HCT116 (cell line): ENCODE results near the gene C14orf39. TPM values are rescaled to one million over a fixed set of nuclear protein-coding genes. Genes with fewer than 3 reads are reported as not detected.

Source experiments
- ATAC-seq: fragments of 200-7000 bp; cut with Tn5 transposase; 2 replicates; pipeline ENCODE4 v1.9.1; 2020; ENCODE audit warnings: mild to moderate bottlenecking, moderate library complexity
- BruUV-seq: library from RNA; stranded (reverse); fragments of 400-500 nt; replicated peaks from 2 replicates; lab custom pipeline; 2021; lab: Mats Ljungman, UMichigan
- CTCF ChIA-PET: fragments of 300-600 bp; sonication (Branson Sonifier 250); formaldehyde crosslinking; loops from one replicate; lab custom pipeline; 2021; ENCODE audit warnings: antibody characterized with exemption; lab: Charles Lee
- POLR2A ChIA-PET: fragments of 300-600, 350-600 bp; sonication (Branson Sonifier 250); formaldehyde crosslinking; loops from one replicate; lab custom pipeline; 2021; ENCODE audit warnings: antibody characterized with exemption; lab: Charles Lee
- RAD21 ChIA-PET, 2 experiments: fragments of 300-600 bp; sonication (Branson Sonifier 250); formaldehyde crosslinking; loops; one replicate each; lab custom pipeline; 2023; ENCODE audit warnings: low total read pairs in 2 of 2; ENCODE audit not compliant: uncharacterized antibody in 2 of 2, unreplicated experiment in 2 of 2, low non-redundant PET in 1 of 2; lab: Charles Lee
- DNase-seq: peaks from one replicate; pipeline ENCODE4 v3.0.0-alpha.2; 2010; ENCODE audit warnings: low read depth, low spot score
- H2AFZ ChIP-seq: fragments of 200-600 bp; shearing (Covaris generic), sonication (generic); 2 replicates; pipeline ENCODE4 v1.6.1; 2017; ENCODE audit warnings: low read depth, mixed run types, mixed read lengths, antibody characterized with exemption, low read length; ENCODE audit not compliant: poor library complexity, severe bottlenecking
- H3K27ac ChIP-seq: 2 replicates; pipeline ENCODE4 v1.5.1; 2012; ENCODE audit warnings: low read depth, low read length
- H3K27me3 ChIP-seq: fragments of 200-600 bp; sonication (generic); 2 replicates; pipeline ENCODE4 v1.6.1; 2016; ENCODE audit warnings: mixed run types, low read length, mixed read lengths; ENCODE audit not compliant: insufficient read depth
- H3K36me3 ChIP-seq, 2 experiments: fragments of 200-500 bp in 1 of 2; fragments of 200-600 bp in 1 of 2; sonication (Bioruptor generic) in 1 of 2; sonication (generic) in 1 of 2; 2 replicates each; pipeline versions ENCODE4 v1.5.1 to v1.6.1; 2014 to 2016; ENCODE audit warnings: low read length in 2 of 2, inconsistent platforms in 1 of 2, mixed read lengths in 1 of 2, mixed run types in 1 of 2; ENCODE audit not compliant: insufficient read depth in 2 of 2, control insufficient read depth in 1 of 2
- H3K4me1 ChIP-seq, 2 experiments: fragments of 200-600 bp in 1 of 2; sonication (generic) in 1 of 2; 2 replicates each; pipeline versions ENCODE4 v1.5.1 to v1.6.1; 2012 to 2017; ENCODE audit warnings: low read length in 2 of 2, inconsistent platforms in 1 of 2, mild to moderate bottlenecking in 1 of 2, mixed read lengths in 1 of 2, mixed run types in 1 of 2, moderate library complexity in 1 of 2; ENCODE audit not compliant: insufficient read depth in 2 of 2, control insufficient read depth in 1 of 2
- H3K4me2 ChIP-seq: fragments of 200-600 bp; sonication (generic); 2 replicates; pipeline ENCODE4 v1.6.1; 2017; ENCODE audit warnings: mixed run types, low read length, mixed read lengths
- H3K4me3 ChIP-seq, 2 experiments: fragments of 200-600 bp in 1 of 2; sonication (generic) in 1 of 2; replicated peaks in 1 of 2; 2 replicates each; pipeline ENCODE4 v1.5.1; 2011 to 2016; ENCODE audit warnings: low read length in 2 of 2, control low read depth in 1 of 2, low read depth in 1 of 2, mild to moderate bottlenecking in 1 of 2, mixed read lengths in 1 of 2, mixed run types in 1 of 2
- H3K79me2 ChIP-seq: fragments of 200-600 bp; sonication (generic); 2 replicates; pipeline ENCODE4 v1.6.1; 2017; ENCODE audit warnings: mild to moderate bottlenecking, mixed run types, low read length, moderate library complexity, mixed read lengths; ENCODE audit not compliant: insufficient read depth
- H3K9ac ChIP-seq: fragments of 200-600 bp; sonication (generic); 2 replicates; pipeline ENCODE4 v1.6.1; 2016; ENCODE audit warnings: low read length, mixed read lengths
- H3K9me2 ChIP-seq: fragments of 200-600 bp; sonication (generic), shearing (Covaris generic); 2 replicates; pipeline ENCODE4 v1.6.1; 2017; ENCODE audit warnings: mixed run types, mild to moderate bottlenecking, moderate library complexity; ENCODE audit not compliant: insufficient read depth
- H3K9me3 ChIP-seq, 2 experiments: fragments of 200-500 bp in 1 of 2; fragments of 200-600 bp in 1 of 2; sonication (Bioruptor generic) in 1 of 2; sonication (generic) in 1 of 2; 2 replicates each; pipeline ENCODE4 v1.6.1; 2014 to 2017; ENCODE audit warnings: low read length in 2 of 2, mixed read lengths in 2 of 2, inconsistent platforms in 1 of 2, low read depth in 1 of 2, mild to moderate bottlenecking in 1 of 2, mixed run types in 1 of 2, moderate library complexity in 1 of 2; ENCODE audit not compliant: control insufficient read depth in 1 of 2, insufficient read depth in 1 of 2
- H4K20me1 ChIP-seq: fragments of 200-600 bp; sonication (generic), shearing (Covaris generic); 2 replicates; pipeline ENCODE4 v1.6.1; 2017; ENCODE audit warnings: mixed run types, mild to moderate bottlenecking, moderate library complexity; ENCODE audit not compliant: insufficient read depth
- ATF3 ChIP-seq: IDR thresholded peaks from 2 replicates; pipeline ENCODE4 v1.6.1; 2012
- CEBPB ChIP-seq: IDR thresholded peaks from 2 replicates; pipeline ENCODE4 v1.6.1; 2012; ENCODE audit warnings: low read depth
- CTCF ChIP-seq, 3 experiments: fragments of 200-600 bp in 1 of 3; sonication (generic) in 1 of 3; IDR thresholded peaks in 2 of 3; conservative IDR thresholded peaks in 1 of 3; 2 replicates each; pipeline ENCODE4 v1.5.1; 2012 to 2017; ENCODE audit warnings: low read depth in 2 of 3, low read length in 2 of 3, antibody characterized with exemption in 1 of 3, borderline replicate concordance in 1 of 3, control low read depth in 1 of 3, mild to moderate bottlenecking in 1 of 3, mixed read lengths in 1 of 3, mixed run types in 1 of 3, moderate library complexity in 1 of 3; ENCODE audit not compliant: insufficient read depth in 1 of 3
- EZH2 ChIP-seq: fragments of 200-600 bp; sonication (generic); IDR thresholded peaks from 2 replicates; pipeline ENCODE4 v1.6.1; 2017; ENCODE audit warnings: antibody characterized with exemption, mixed run types
- FOSL1 ChIP-seq: IDR thresholded peaks from 2 replicates; pipeline ENCODE4 v1.6.1; 2012; ENCODE audit warnings: low read depth
- MAX ChIP-seq: IDR thresholded peaks from 2 replicates; pipeline ENCODE4 v1.6.1; 2012
- POLR2AphosphoS5 ChIP-seq: IDR thresholded peaks from 2 replicates; pipeline ENCODE4 v1.6.1; 2011; ENCODE audit warnings: mild to moderate bottlenecking, low read depth, low read length, moderate library complexity
- REST ChIP-seq: IDR thresholded peaks from 2 replicates; pipeline ENCODE4 v1.6.1; 2012; ENCODE audit warnings: low read depth
- SRF ChIP-seq: IDR thresholded peaks from 2 replicates; pipeline ENCODE4 v1.6.1; 2012; ENCODE audit warnings: low read depth
- TCF7L2 ChIP-seq: IDR thresholded peaks from 2 replicates; pipeline ENCODE4 v1.7.0; 2011; ENCODE audit warnings: borderline replicate concordance, inconsistent platforms; ENCODE audit not compliant: insufficient read depth, insufficient read length; ENCODE audit errors: extremely low read depth
- ZBTB33 ChIP-seq: IDR thresholded peaks from 2 replicates; pipeline ENCODE4 v1.6.1; 2011; ENCODE audit warnings: mild to moderate bottlenecking, low read length, moderate library complexity; ENCODE audit not compliant: insufficient replicate concordance; ENCODE audit errors: extremely low read depth
- ZNF274 ChIP-seq: fragments of 200-500 bp; sonication (Bioruptor generic); IDR thresholded peaks from 2 replicates; pipeline ENCODE4 v1.6.1; 2014; ENCODE audit warnings: mild to moderate bottlenecking, low read depth, low read length, inconsistent platforms
- intact Hi-C: fragments of 100-400 bp; cut with micrococcal nuclease; formaldehyde crosslinking; loops from 2 replicates; pipeline ENCODE4 v1.10.0; 2022
- total RNA-seq: library from RNA; stranded (reverse); gene quantifications from one replicate; pipeline ENCODE4 v1.2.1, GENCODE V29; 2021; ENCODE audit not compliant: unreplicated experiment

The C14orf39 gene
- total RNA-seq, 1 experiment from 2014 or later, result not detected

- intact Hi-C loops, result no loop called here
- ChIA-PET RAD21 (no interaction called here), POLR2A (no interaction called here), CTCF (no interaction called here)
- Histone ChIP-seq H3K36me3 (no peaks in the 10 kb centered on the region; a peak in 1 of 4 replicates), H3K9me3 (no peaks in the 10 kb centered on the region), H3K27me3 (no peaks in the 10 kb centered on the region), H3K4me3 (no peak overlapping the region), H3K4me2 (no peak overlapping the region), H2AFZ (no peak overlapping the region), H3K4me1 (no peaks in the 10 kb centered on the region), H3K9me2 (no peaks in the 10 kb centered on the region), H3K27ac (no peak overlapping the region), H3K79me2 (no peaks in the 10 kb centered on the region), H4K20me1 (no peaks in the 10 kb centered on the region), H3K9ac (no peak overlapping the region)
- TF ChIP-seq EZH2, result no peak
- no peak for TF ChIP-seq TCF7L2
- TF ChIP-seq MAX, result no peak
- no peak for TF ChIP-seq ZBTB33
- no peak for TF ChIP-seq FOSL1
- no peak for TF ChIP-seq ZNF274
- TF ChIP-seq CTCF (IDR thresholded peaks at IDR 0.05 in 2 of 3, conservative IDR thresholded peaks at IDR 0.05 in 1 of 3; ENCODE audit: borderline replicate concordance in 1 of 3, insufficient read depth in 1 of 3, low read depth in 2 of 3, low read length in 2 of 3), result no peak
- TF ChIP-seq CEBPB, result no peak
- no peak for TF ChIP-seq SRF
- TF ChIP-seq REST, result no peak
- no peak for TF ChIP-seq ATF3
- no peak for TF ChIP-seq POLR2AphosphoS5
- ATAC-seq, result no peak
- BruUV-seq, result no TSS peak
- DNase-seq, result no peak
Observed at GRCh38 chr14:60430276-60430675, 55.6 kb downstream of the C14orf39 start.
